ENCODE results near the gene MEGF8.

- TF ChIP-seq, protein P1, sequence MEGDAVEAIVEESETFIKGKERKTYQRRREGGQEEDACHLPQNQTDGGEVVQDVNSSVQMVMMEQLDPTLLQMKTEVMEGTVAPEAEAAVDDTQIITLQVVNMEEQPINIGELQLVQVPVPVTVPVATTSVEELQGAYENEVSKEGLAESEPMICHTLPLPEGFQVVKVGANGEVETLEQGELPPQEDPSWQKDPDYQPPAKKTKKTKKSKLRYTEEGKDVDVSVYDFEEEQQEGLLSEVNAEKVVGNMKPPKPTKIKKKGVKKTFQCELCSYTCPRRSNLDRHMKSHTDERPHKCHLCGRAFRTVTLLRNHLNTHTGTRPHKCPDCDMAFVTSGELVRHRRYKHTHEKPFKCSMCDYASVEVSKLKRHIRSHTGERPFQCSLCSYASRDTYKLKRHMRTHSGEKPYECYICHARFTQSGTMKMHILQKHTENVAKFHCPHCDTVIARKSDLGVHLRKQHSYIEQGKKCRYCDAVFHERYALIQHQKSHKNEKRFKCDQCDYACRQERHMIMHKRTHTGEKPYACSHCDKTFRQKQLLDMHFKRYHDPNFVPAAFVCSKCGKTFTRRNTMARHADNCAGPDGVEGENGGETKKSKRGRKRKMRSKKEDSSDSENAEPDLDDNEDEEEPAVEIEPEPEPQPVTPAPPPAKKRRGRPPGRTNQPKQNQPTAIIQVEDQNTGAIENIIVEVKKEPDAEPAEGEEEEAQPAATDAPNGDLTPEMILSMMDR (IDR thresholded peaks at IDR 0.05; ENCODE audit: insufficient read depth, low read length, poor library complexity, severe bottlenecking) = no peak
- TF ChIP-seq EZH2phosphoT487 (conservative IDR thresholded peaks at IDR 0.05; ENCODE audit: low read length) = no peak
Measured at GRCh38 chr19:42389899-42390298, 64.5 kb downstream of the MEGF8 start, which contains the start of gene CNFN.
